ENCODE results near the gene CPNE5.

DNA sequence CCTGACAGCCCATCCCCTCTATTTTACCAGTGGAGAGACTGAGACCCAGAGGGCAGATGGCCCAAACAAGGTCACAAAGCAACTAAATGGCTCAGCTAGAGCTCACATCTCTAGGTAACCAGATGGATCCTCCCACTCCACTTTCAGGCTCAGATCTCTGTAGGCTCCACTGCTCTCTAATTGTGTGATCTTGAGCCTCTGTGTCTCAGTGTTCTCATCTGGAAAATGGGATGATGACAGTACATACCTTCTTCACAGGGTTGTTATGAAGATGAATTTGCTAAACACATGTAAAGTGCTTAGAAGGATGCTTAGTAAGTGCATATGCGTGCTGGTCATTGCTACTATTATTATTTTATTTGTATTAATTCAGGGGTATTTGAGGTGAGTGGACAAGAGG, 101.1 kb downstream of the CPNE5 start:
- TF ChIP-seq, protein P1, sequence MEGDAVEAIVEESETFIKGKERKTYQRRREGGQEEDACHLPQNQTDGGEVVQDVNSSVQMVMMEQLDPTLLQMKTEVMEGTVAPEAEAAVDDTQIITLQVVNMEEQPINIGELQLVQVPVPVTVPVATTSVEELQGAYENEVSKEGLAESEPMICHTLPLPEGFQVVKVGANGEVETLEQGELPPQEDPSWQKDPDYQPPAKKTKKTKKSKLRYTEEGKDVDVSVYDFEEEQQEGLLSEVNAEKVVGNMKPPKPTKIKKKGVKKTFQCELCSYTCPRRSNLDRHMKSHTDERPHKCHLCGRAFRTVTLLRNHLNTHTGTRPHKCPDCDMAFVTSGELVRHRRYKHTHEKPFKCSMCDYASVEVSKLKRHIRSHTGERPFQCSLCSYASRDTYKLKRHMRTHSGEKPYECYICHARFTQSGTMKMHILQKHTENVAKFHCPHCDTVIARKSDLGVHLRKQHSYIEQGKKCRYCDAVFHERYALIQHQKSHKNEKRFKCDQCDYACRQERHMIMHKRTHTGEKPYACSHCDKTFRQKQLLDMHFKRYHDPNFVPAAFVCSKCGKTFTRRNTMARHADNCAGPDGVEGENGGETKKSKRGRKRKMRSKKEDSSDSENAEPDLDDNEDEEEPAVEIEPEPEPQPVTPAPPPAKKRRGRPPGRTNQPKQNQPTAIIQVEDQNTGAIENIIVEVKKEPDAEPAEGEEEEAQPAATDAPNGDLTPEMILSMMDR (IDR thresholded peaks at IDR 0.05): no peak
- no peak for TF ChIP-seq POLR2AphosphoS5 (IDR thresholded peaks at IDR 0.05)

All from sigmoid colon (tissue), 4 donors.